ENCODE results near the gene BUB1B. TPM values are rescaled to one million over a fixed set of nuclear protein-coding genes. Genes with fewer than 3 reads are reported as not detected.
A peak's percentile ranks its signal among the peaks of the same experiment; 100 is the strongest.

BUB1B gene
- total RNA-seq, 1 experiment from 2014 or later, result 192 TPM

DNA sequence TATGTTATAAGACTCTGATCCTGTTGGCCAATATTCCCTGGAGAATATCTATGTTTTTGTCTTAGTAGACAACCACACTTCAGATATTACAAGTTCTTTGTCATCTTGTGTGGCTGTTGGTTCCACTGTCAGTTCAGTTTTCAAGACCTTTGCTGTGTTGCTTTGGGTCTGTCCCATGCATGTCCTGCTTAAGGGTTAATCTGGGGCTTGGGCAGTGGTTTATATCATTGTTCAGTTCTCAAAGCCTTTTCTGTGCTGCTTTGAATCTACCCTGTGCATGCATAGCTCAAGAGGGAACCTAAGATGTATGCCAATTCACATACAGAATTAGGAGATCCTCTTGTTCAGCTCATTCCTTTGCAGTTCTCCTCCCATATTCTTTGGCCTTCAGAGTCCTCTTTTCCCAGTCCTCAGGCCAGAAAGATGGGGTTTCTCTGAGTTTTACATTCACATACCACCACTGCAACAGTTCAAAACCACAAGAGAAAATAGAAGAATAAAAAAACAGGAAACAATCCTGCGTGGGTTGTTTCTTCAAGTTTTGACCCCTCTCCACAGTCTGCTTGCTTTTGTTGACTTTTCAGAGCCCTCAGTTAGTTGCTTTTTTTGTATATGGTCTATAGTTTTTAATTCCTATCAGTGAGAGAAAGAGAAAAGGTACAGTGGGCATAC, 21.6 kb downstream of the BUB1B start:
- DNase-seq (ENCODE audit: low spot score) (no peak), ATAC-seq (no peak)
- CTCF ChIA-PET, result no interaction called here
- TF ChIP-seq, protein P1, sequence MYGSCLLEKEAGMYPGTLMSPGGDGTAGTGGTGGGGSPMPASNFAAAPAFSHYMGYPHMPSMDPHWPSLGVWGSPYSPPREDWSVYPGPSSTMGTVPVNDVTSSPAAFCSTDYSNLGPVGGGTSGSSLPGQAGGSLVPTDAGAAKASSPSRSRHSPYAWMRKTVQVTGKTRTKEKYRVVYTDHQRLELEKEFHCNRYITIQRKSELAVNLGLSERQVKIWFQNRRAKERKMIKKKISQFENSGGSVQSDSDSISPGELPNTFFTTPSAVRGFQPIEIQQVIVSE (CRISPR knock-in tag; IDR thresholded peaks at IDR 0.05; ENCODE audit: borderline replicate concordance), result no peak
- TF ChIP-seq, protein P2, sequence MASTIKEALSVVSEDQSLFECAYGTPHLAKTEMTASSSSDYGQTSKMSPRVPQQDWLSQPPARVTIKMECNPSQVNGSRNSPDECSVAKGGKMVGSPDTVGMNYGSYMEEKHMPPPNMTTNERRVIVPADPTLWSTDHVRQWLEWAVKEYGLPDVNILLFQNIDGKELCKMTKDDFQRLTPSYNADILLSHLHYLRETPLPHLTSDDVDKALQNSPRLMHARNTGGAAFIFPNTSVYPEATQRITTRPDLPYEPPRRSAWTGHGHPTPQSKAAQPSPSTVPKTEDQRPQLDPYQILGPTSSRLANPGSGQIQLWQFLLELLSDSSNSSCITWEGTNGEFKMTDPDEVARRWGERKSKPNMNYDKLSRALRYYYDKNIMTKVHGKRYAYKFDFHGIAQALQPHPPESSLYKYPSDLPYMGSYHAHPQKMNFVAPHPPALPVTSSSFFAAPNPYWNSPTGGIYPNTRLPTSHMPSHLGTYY (CRISPR knock-in tag; IDR thresholded peaks at IDR 0.05), result no peak
- no peak for TF ChIP-seq NR3C1 (CRISPR knock-in tag; conservative IDR thresholded peaks at IDR 0.05; ENCODE audit: low read depth)
- Mint-ChIP-seq H3K27me3 (ENCODE audit: low read depth) (no peaks in the 10 kb centered on the region), H3K4me1 (no peaks in the 10 kb centered on the region), H3K36me3 (peaks cover 80% of the 10 kb centered on the region), H3K27ac (peak overlapping the region; percentile 47; the same call in 1 of the 2 replicates), H3K9me3 (no peaks in the 10 kb centered on the region), H3K4me3 (no peak overlapping the region)
- POLR2A ChIA-PET, result no interaction called here

DNA sequence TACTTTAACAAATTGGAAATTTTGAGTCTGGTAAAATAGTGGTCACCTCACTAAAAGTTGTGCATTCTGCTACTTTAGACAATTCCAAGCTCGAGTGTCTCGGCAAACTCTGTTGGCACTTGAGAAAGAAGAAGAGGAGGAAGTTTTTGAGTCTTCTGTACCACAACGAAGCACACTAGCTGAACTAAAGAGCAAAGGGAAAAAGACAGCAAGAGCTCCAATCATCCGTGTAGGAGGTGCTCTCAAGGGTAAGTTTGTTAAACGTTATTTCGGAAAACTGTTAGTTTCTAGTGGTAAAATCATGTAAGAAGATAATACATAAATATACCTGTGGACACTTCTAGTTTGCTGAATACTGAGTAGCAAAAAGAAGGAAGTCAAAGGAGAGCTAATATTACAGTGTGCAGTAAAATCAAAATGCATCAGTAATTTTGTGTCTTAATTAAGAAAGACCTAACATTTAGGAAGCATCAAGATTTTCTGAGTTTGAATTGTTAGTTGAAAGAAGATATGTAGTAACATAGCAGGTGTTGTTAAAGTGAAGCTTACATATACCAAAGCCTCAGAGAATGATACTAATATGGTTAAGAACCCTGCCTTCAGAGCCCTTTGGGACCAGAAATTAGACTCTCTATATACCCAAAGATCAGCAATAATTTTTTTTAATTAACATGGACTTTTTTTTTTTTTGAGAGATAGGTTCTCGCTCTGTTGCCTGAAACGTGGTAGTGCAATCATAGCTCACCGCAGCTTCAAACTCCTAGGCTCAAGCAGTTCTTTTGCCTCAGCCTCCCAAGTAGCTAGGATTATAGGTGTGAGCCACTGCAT, 23.0 kb downstream of the BUB1B start:
- Mint-ChIP-seq H3K9me3 (no peaks in the 10 kb centered on the region), H3K36me3 (peaks cover 74% of the 10 kb centered on the region), H3K4me1 (no peaks in the 10 kb centered on the region), H3K27me3 (ENCODE audit: low read depth) (no peaks in the 10 kb centered on the region), H3K4me3 (no peak overlapping the region), H3K27ac (peak overlapping the region; percentile 81)
- TF ChIP-seq TP53 (CRISPR knock-in tag; IDR thresholded peaks at IDR 0.05) (no peak), IRF2 (CRISPR knock-in tag; IDR thresholded peaks at IDR 0.05; ENCODE audit: borderline replicate concordance, low read depth) (no peak), RELA (CRISPR knock-in tag; IDR thresholded peaks at IDR 0.05; ENCODE audit: borderline replicate concordance) (no peak), TEAD1 (CRISPR knock-in tag; IDR thresholded peaks at IDR 0.05) (no peak), ZNF232 (CRISPR knock-in tag; IDR thresholded peaks at IDR 0.05) (no peak), HMGA2 (CRISPR knock-in tag; IDR thresholded peaks at IDR 0.05) (no peak), GRHL2 (CRISPR knock-in tag; IDR thresholded peaks at IDR 0.05; ENCODE audit: insufficient replicate concordance, severe bottlenecking) (no peak), ESRRA (CRISPR knock-in tag; IDR thresholded peaks at IDR 0.05; ENCODE audit: borderline replicate concordance) (no peak), TCF7 (CRISPR knock-in tag; IDR thresholded peaks at IDR 0.05; ENCODE audit: low read depth) (no peak)
- TF ChIP-seq, protein P3, sequence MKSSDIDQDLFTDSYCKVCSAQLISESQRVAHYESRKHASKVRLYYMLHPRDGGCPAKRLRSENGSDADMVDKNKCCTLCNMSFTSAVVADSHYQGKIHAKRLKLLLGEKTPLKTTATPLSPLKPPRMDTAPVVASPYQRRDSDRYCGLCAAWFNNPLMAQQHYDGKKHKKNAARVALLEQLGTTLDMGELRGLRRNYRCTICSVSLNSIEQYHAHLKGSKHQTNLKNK (CRISPR knock-in tag; IDR thresholded peaks at IDR 0.05), result no peak
- ChIA-PET CTCF (interaction anchor here (0.7 to 2.5 kb wide), 5 partner anchors 17 to 339 kb away, joined by 3 to 10 read pairs (median 4); no protein-coding TSS in a partner anchor), POLR2A (interaction anchor here (1.3 kb wide), 1 partner anchor 75 kb away, joined by 4 read pairs; the partner anchor contains the start of gene BMF)
- DNase-seq (ENCODE audit: low spot score), result no peak
- no peak for ATAC-seq

DNA sequence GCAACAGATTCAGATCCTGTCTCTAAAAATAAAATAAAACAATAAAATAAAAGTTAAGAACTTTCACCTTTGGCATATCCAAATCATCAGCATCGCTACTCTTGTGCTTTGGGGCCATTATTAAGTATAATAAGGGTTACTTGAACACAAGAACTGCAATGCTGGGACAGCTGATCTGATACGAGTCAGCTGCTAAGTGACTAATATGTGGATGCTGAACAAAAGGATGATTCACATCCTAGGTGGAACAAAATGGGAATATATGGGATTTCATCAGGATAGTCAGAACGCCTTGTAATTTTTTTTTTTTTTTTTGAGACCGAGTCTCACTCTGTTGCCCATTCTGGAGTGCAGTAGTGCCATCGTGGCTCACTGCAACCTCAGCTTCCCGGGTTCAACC, 29.7 kb downstream of the BUB1B start:
- TF ChIP-seq, protein P4, sequence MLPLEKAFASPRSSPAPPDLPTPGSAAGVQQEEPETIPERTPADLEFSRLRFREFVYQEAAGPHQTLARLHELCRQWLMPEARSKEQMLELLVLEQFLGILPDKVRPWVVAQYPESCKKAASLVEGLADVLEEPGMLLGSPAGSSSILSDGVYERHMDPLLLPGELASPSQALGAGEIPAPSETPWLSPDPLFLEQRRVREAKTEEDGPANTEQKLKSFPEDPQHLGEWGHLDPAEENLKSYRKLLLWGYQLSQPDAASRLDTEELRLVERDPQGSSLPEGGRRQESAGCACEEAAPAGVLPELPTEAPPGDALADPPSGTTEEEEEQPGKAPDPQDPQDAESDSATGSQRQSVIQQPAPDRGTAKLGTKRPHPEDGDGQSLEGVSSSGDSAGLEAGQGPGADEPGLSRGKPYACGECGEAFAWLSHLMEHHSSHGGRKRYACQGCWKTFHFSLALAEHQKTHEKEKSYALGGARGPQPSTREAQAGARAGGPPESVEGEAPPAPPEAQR (CRISPR knock-in tag; IDR thresholded peaks at IDR 0.05), result no peak
- no peak for TF ChIP-seq GABPB1 (CRISPR knock-in tag; IDR thresholded peaks at IDR 0.05)
- H3K4me3 Mint-ChIP-seq, result no peak overlapping the region
- no peaks in the 10 kb centered on the region for H3K4me1 Mint-ChIP-seq
- ATAC-seq (no peak), DNase-seq (ENCODE audit: low spot score) (no peak)
- H3K36me3 Mint-ChIP-seq, result peaks cover 73% of the 10 kb centered on the region
- H3K9me3 Mint-ChIP-seq, result no peaks in the 10 kb centered on the region
- POLR2A ChIA-PET, result no interaction called here
- no peak overlapping the region for H3K27ac Mint-ChIP-seq
- no peaks in the 10 kb centered on the region for H3K27me3 Mint-ChIP-seq (ENCODE audit: low read depth)
- CTCF ChIA-PET, result interaction anchor here (1.3 kb wide), 1 partner anchor 27 kb away, joined by 3 read pairs; no protein-coding TSS in a partner anchor

Data from WTC11 (cell line).